ENCODE data around the gene MARS1. TPM values are rescaled to one million over a fixed set of nuclear protein-coding genes. Genes with fewer than 3 reads are reported as not detected.

MARS1 gene
- total RNA-seq, 1 donor from 2014 or later, result 71.2 TPM

GRCh38 chr12:57518920-57519795 is 31.3 kb downstream of the MARS1 start:
- H3K4me1 ChIP-seq, result peaks cover 57% of the 10 kb centered on the region
- DNase-seq (ENCODE audit: extremely low spot score in 2 of 2), result no peak
- TF ChIP-seq, protein P1, sequence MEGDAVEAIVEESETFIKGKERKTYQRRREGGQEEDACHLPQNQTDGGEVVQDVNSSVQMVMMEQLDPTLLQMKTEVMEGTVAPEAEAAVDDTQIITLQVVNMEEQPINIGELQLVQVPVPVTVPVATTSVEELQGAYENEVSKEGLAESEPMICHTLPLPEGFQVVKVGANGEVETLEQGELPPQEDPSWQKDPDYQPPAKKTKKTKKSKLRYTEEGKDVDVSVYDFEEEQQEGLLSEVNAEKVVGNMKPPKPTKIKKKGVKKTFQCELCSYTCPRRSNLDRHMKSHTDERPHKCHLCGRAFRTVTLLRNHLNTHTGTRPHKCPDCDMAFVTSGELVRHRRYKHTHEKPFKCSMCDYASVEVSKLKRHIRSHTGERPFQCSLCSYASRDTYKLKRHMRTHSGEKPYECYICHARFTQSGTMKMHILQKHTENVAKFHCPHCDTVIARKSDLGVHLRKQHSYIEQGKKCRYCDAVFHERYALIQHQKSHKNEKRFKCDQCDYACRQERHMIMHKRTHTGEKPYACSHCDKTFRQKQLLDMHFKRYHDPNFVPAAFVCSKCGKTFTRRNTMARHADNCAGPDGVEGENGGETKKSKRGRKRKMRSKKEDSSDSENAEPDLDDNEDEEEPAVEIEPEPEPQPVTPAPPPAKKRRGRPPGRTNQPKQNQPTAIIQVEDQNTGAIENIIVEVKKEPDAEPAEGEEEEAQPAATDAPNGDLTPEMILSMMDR (IDR thresholded peaks at IDR 0.05), result no peak
- TF ChIP-seq POLR2AphosphoS5 (IDR thresholded peaks at IDR 0.05; ENCODE audit: insufficient read depth in 1 of 2, low read depth in 1 of 2) (no peak), POLR2A (IDR thresholded peaks at IDR 0.05) (no peak)
- intact Hi-C loops (cut with DNase I), result no loop called here
- peaks cover 0 to 34% of the 10 kb centered on the region in 2 donors for H3K36me3 ChIP-seq
- H3K27ac ChIP-seq, result peak overlapping the region; percentile 99
- H3K9me3 ChIP-seq, result no peaks in the 10 kb centered on the region
- H3K4me3 ChIP-seq, result peak overlapping the region; percentile 82 to 90
- H3K27me3 ChIP-seq, result no peaks in the 10 kb centered on the region

DNA sequence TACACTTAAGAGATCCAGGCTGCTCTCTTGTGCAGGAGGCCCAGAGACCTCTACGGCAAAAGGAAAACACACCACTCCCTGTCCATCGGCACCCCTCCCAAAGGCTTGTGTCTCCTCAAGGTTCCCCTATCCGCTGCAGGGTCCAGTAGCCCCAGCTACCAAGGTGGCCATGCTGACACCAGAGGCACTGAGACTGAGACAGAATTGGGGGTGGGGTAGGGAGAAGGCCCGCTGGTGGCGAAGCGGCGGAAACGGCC is 31.9 kb downstream of the MARS1 start:
- intact Hi-C loops (cut with DNase I), result loop anchor here (2.0 kb wide), 1 partner anchor 85 kb away; the partner anchor contains the start of gene DTX3
- peak in 1 of 2 donors; percentile 94 for DNase-seq (ENCODE audit: extremely low spot score in 2 of 2)
- H3K36me3 ChIP-seq, result peaks cover 0 to 34% of the 10 kb centered on the region in 2 donors
- no peaks in the 10 kb centered on the region for H3K27me3 ChIP-seq
- H3K4me3 ChIP-seq, result peak overlapping the region; percentile 82 to 90
- no peaks in the 10 kb centered on the region for H3K9me3 ChIP-seq
- H3K27ac ChIP-seq, result peak overlapping the region; percentile 99
- H3K4me1 ChIP-seq, result peaks cover 62% of the 10 kb centered on the region
- TF ChIP-seq POLR2AphosphoS5 (IDR thresholded peaks at IDR 0.05; ENCODE audit: insufficient read depth in 1 of 2, low read depth in 1 of 2) (no peak), POLR2A (IDR thresholded peaks at IDR 0.05) (no peak)
- TF ChIP-seq, protein P1 (IDR thresholded peaks at IDR 0.05), result no peak

GRCh38 chr12:57520053-57520818 is 32.4 kb downstream of the MARS1 start, which contains the start of gene DDIT3:
Gene DDIT3 (minus strand): TSS chr12:57520514. CDS start chr12:57517406, 3,108 bp downstream.
- H3K27ac ChIP-seq, result peak within 1 kb of the TSS; percentile 99
- H3K9me3 ChIP-seq, result no peaks in the 10 kb centered on the region
- H3K27me3 ChIP-seq, result no peaks in the 10 kb centered on the region
- H3K4me3 ChIP-seq, result peak within 1 kb of the TSS; percentile 82 to 90
- peak in 1 of 2 donors; percentile 99 for DNase-seq (ENCODE audit: extremely low spot score in 2 of 2)
- TF ChIP-seq, protein P1 (IDR thresholded peaks at IDR 0.05), result no peak
- TF ChIP-seq POLR2AphosphoS5 (IDR thresholded peaks at IDR 0.05; ENCODE audit: insufficient read depth in 1 of 2, low read depth in 1 of 2), result peak; percentile 94 to 98
- peak; percentile 96 to 100 for TF ChIP-seq POLR2A (IDR thresholded peaks at IDR 0.05)
- H3K4me1 ChIP-seq, result peaks cover 67% of the 10 kb centered on the region
- H3K36me3 ChIP-seq, result peaks cover 0 to 31% of the 10 kb centered on the region in 2 donors
- intact Hi-C loops (cut with DNase I), result loop anchor here (2.0 kb wide), 1 partner anchor 85 kb away; the partner anchor contains the start of gene DTX3

DNA sequence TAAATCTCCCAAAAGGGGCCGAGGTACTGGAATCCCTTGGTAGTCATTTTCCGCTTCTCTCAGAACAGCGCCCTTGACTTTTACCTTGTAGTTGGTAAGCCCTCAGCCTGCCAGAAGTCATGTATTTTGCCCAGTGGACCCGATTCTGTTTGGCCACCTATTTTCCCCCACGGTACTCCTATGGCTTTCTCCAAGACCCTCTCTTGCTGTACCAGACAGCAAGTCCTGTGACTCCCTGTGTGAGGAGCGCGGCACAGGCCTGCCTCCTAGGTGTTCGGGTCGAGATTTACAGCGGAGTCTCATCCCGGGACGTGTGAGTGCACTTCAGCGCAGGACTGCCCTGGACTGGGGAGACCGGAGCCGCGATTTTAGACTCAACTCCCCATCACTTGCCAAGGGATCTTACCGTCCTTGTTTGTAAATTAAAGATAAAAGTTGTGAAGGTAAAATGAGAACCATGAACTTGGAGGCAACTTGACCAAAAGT is 33.7 kb downstream of the MARS1 start:
- Histone ChIP-seq H3K27me3 (no peaks in the 10 kb centered on the region), H3K4me3 (peak overlapping the region; percentile 82 to 90), H3K4me1 (peaks cover 76% of the 10 kb centered on the region), H3K9me3 (no peaks in the 10 kb centered on the region), H3K27ac (peak overlapping the region; percentile 99), H3K36me3 (peaks cover 0 to 27% of the 10 kb centered on the region in 2 donors)
- peak in 1 of 2 donors; percentile 96 for DNase-seq (ENCODE audit: extremely low spot score in 2 of 2)
- intact Hi-C loops (cut with DNase I), result loop anchor here (2.0 kb wide), 1 partner anchor 83 kb away; the partner anchor contains the start of gene DTX3
- TF ChIP-seq, protein P1 (IDR thresholded peaks at IDR 0.05), result no peak
- no peak for TF ChIP-seq POLR2A (IDR thresholded peaks at IDR 0.05)
- TF ChIP-seq POLR2AphosphoS5 (IDR thresholded peaks at IDR 0.05; ENCODE audit: insufficient read depth in 1 of 2, low read depth in 1 of 2), result no peak

All from vagina (tissue), 2 donors.